GM19468 (cell line): ENCODE results near the gene LRRN1.
"Not testable (repeated sequence)": the region's sequence is repeated elsewhere in the genome, so short reads cannot be mapped to it uniquely, and the experiment has no call there.

ENCODE experiments used
- ATAC-seq: cut with Tn5 transposase; IDR thresholded peaks from one replicate; pipeline ENCODE4 v1.9.1; 2021; ENCODE audit warnings: mild to moderate bottlenecking, moderate library complexity, moderate number of reproducible peaks; ENCODE audit not compliant: unreplicated experiment; ENCODE audit errors: extremely low read depth

The LRRN1 gene

DNA sequence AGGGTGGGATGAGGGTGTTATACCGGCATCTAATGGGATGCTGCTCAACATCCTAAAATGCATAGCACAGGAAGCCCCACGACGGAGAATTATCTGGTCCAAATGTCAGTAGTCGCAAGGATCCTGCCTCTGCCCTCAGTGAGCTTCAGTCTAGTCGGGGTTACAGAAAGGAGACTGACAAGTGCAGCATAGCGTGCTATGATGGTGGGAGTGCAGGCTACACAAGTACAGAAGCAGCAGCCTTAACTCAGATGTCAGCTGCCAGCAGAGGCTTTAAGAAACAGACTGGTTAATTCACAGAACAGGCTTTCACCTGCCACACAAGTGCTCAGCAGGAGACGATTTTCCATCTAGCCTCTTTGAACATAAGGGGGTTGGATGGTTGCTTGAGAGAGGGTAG lies 6.9 kb downstream of the LRRN1 start:
- ATAC-seq = no peak

DNA sequence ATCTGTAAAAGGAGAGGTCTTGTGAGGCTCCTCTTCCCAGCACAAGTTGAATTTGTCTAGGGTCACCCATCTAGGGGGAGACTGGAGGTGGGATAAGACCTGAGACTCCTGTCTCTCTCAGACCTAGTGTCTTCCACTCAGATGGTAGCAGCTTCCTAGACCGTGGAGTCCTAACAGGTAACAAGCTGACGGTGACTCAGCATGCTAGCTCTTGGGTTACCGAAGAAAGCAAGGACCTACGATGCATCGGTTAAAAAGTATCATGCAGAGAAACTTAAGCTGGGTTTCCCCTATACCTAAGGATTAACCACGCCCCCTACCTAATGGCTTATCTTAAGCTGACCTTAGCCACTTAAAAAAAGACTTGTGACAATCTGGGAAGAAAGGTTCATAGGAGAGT lies 7.6 kb downstream of the LRRN1 start:
- ATAC-seq = no peak

DNA sequence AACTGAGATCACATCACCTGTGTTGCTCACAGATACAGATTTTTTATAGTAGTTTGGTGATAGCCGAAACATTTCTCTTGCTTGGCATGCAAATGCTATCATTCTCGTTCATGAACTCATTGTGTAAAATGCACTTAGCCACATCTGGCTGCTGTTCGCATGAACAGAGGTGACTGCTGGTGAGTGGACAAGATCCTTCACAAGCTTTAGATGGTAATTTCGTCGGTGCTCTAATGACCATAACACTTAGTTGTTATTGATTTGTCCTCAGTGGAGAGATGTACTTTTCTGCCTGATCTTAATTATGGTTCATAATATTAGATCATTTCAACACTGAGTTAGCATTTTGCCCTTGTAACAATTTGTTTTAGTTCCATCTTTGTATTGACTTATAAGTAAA lies 13.8 kb downstream of the LRRN1 start:
- ATAC-seq = no peak

DNA sequence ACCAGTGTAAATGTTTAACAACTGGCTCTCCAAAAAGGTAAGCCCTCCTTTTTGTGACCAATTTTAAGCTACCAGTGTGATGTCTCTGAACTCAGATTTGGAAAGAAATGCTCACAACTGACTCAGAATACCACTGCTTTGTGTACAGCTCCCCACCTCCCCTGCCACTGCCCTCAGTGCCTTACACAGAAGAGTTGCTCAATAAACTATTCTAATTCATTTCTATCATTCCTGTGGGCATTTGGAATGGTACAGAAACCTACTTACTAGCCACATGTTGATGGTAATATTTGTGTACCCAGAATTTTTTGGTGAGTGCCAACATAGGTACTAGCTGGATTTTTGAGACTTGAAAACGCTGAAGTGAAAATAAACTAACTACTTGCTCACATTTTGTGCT lies 16.0 kb downstream of the LRRN1 start:
- ATAC-seq = no peak

DNA sequence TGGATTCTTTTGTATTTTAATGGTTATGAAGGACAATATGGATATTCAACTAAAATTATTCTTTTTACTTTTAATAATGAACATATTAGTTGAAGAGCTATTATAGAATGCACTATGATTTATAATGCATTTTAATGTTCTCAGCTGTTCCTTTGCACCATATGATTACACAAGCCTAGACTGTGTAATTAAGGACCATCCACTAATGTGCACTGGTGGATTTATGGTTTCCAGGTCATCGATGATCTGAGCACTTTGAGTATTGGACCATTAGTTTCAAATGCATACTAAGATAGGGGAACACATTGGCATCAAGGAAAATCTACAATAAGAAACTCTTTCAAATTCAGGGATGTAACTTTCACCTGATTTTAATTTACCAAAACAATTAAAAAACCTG lies 16.8 kb downstream of the LRRN1 start:
- no peak for ATAC-seq

DNA sequence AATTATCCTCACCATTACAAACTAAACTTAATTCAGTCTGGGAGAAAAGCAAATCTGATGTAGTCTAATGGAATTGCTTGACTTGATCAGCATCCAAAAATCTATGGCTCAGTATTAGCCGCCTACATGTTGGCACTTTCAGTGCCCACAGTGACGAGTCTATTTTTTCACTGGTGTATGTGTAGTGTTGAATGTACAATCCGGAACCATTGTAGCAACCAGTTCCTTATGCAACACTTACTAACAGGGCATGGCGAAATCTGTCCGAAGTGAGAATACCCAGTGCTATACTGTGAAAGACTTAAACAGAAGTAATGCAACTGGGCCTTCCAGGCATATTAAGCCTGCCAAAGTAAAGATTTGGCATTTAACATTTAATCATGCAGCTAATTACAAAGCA lies 18.6 kb downstream of the LRRN1 start:
- no peak for ATAC-seq

DNA sequence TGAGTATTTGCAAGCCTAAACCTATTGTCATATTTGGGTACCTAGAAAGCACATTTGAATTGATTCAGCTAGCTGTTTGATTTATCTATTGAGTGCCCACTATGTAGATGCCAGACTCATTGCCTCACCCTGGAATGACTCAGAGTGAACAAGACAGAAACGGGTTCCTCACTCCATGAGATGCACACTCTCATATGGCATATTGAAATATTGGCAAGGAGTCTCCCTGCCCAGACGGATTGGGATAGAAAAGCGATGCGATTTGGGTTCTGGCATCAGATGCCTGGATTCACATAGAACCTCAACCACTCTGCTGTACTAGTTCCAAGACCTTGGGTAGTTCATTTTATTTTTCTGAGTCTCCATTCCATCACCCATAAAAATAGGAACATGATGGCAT lies 22.5 kb downstream of the LRRN1 start:
- ATAC-seq = no peak

DNA sequence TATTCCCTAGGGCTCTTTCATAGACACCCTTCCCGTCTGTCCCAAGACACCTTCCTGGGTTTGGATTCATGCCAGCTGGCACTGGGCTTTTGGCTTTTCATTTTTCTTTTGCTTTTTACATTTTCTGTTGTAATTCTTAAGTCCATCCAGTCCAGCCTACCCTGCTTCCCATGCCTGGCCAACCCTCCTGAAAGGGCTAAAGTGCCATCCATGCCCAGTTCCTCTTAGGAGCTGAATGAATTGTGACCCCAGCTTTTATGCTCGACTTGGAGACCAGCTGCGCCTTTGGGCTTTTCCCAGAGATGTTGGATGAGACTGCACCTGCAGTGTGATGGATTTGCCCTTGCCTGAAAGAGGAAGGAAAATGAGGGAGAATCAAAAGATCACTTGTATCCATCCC lies 25.8 kb downstream of the LRRN1 start:
- no peak for ATAC-seq

DNA sequence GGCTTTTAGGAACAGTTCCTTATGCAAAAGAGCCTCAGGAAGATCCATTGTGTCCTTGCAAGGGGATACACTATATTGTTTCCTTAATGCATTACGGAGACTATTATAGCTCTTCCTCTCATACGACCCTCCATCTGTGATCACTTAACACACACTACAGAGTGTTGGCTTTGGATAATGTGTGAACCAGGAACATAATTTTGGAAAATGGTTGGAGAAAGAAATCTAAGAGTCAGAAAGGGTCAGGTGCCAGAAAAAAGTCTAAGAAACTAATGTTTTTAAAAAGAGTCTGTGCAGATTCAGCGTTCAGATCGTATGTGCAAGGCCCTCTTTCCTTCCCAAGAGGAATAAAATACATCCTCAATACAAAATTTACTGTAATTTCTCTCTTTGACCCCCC lies 27.3 kb downstream of the LRRN1 start:
- no peak for ATAC-seq

DNA sequence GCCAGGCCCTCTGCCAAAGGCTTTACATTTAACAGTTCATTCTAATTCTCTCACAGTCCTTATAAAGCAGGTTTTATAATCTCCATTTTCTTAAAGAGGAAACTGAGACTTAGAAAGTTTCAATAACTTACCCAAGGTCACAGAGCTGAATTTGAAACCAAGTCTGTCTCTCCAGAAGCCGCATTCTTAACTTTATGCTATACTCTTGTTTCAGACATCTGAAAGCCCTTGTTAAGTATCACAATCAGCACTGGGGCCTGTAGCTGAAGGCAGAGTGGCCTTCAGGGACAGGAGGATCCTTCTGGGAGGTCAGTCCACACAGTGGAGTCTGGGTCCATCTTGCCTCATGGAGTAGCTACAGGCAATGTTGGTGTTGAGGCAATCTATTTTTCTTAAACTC lies 27.9 kb downstream of the LRRN1 start:
- no peak for ATAC-seq

DNA sequence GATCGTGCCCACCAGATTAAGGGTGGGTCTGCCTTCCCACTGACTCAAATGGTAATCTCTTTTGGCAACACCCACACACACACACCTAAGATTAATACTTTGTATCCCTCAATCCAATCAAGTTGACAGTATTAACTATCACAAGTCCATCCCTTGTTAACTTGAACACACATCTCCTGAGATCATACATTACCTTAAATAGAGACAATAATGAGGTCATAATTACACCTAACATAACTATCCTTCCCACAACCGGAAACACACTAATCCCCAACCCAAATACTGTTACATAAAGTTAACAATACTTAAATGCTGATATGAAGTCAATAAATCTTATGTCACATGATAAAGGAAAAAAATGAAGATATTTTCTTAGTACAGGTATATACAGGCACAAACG lies 29.2 kb downstream of the LRRN1 start:
- not testable (repeated sequence) for ATAC-seq

DNA sequence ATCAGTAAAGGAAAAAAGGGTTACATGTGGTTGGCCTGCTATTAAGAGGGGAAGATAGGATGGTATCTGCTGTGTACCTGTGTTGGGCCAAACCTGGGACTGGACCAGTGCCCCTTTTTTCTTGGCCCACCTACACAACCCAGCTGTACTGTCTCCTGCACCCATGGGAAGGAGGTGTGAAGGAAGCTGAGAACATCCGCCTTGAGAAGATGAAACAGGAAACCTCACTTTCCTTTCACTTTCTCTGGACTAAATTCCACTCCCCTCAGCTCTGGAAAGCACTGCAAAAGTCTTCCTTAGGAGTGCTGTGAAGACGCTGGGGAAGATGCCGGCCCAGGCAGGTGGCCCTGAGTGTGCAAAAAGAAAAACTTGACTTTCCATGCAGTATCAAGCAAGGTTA lies 37.6 kb downstream of the LRRN1 start:
- ATAC-seq = no peak

DNA sequence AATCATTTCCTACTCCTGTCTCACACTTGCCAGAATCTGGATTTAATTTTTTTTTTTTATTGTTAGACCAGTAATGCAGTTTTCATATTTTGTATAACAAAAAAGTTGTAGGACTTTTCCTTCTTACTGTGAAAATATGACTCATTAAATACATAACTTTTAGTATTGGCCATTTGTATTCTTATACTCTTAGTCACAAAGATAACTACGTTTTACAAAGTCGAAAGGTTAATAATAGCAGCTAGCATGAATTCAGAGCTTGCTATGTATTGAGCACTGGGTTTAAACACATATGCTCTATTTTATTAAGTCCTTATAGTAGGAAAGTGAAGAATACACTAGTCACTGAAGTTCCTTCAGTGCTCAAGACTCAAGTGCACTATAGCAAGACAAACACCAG lies 43.1 kb downstream of the LRRN1 start:
- no peak for ATAC-seq

DNA sequence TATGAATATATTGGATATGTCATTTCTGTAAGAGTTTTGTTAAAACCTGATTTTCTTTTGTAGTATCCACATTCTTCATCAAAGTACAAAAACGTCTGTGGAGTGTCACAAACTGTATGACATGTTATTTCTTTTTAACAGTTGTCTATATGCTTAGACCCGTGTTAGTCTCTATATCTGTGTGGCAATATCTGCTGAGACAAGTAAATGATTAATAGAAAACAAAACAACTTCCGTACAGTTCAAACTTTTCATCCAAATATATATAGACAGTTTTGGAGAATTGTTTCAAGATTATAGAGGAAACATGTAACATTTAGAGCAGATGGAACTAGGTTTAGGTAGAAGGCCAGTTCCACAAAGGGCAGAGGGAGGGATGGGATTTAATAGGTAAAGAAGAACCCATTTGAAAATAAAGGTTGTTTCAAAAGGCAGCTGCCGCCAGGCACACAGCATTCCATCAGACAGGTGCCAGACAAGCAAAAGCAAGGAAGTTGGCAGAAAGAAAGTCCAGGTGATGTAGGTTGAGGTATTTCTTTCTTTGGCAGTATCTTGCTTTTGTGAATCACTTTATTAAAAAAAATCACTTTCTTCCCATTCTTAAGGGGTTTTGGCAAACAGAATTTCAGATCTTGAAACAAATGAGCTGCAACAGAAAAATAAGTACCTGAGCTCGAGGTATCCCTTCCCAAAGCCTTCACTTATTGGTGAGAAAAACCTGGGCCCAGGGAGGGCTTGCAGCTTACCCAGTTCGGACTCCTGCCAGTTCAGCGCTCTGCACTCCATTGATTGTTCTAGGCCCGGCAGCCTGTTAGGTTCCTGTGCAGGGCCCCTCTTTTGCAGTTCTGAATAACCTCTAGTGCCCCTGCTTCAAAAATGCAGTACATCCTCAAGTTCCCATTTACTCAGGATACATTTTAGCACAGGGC lies 49.0 kb downstream of the LRRN1 start:
- no peak for ATAC-seq

DNA sequence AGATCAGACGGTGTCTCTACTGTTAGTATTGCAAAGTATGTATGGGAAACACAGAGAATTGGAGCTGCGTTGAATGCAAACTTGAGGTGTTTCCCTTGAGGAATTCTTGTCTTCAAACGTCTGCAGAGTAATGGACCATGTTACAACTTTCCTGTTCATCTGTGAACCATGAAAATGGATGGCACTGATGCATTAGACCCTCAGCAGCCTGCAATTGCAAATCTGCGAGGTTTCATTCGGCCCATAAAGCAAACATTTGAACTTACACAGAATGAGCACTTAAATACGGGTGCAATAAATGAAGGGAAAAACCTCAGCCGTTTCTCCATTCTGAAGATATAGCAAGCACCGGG lies 49.7 kb downstream of the LRRN1 start:
- no peak for ATAC-seq

DNA sequence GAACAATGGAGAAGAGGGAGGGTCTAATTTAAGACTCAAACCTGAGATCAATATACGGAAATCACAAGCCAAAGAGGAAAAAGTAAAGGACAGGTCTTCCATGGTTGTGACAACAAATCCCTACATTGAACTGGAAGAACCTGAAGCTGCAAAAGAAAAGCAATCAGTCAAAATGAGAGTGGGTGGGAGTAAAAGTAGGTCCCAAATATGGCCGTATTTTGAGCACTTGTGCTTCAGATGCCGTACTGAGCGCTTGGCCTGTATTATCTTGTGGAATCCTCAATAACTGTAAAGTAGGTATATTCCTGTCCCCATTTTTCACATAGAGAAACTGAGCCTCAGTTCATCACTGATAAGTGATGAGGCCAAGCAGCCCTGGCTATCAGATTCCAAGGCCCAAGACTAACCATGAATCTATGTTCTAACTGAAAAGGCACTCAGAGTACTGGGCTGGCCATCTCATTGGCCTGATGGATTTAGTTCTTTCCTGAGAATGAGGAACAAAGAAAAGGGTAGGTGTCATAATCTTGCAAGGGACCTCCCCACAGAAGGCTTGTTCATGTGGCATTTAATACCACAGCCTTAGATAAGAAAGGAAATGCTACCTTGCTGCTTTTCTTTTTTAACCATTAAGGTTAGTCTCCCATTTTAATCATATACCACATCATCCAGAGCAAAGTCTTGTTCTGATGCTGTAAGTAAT lies 52.5 kb downstream of the LRRN1 start:
- ATAC-seq = no peak

DNA sequence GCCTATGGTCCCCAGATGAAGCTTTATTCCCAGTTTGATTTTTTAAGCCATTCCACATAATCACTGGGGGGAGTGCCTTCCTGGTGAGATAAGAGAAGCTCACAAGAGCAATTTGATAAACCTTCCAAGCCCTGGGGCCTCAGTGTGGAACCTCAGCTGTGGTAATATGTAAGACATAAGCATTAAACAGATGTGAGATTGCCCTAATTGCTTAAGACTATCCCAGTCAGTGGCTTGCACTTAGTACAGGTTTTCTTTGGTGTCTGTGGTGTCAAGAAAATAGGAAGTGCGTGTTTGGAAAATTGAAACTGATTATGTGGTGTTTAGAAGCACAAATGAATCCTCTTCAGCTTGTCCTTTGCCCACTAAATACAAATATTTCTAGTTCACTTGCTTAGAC lies 54.3 kb downstream of the LRRN1 start:
- ATAC-seq = no peak

DNA sequence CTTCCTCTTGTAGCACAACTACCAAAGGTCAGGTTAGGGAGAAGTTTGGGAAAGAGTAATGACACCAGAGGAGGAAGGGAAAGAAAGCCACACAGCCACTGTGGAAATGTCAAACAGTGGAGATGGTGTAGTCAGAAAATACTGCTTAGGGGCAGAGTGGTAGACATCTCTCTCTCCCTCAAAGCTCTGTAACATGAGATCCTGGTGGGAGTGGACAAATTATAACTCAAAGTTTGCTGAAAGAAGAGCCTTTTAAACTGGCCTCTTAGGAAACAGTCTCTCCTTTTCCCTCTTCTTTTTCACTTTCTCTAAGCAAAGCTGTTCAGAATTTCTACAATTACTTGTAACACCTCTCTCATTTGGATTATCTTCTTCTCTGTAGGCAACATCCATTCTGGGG lies 55.8 kb downstream of the LRRN1 start:
- ATAC-seq = no peak

DNA sequence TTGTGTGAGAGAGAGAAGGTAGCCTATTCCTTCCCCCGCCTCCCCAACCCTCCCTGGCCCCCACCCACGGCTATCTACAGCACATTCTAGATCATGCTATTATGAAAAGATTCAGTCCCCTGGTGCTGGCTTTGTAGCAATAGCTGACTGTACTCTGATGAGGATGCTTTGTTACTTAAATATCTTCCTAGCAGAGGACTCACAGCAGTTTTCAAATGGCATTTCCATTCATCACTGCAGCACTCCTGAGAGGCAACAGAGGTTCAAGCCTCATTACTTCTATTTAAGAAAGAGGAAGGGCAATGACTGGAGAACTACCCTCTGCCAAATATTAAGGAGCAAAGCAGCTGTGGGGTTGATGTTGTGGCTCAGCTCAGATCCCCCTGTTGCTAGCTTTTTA lies 61.0 kb downstream of the LRRN1 start:
- ATAC-seq = no peak

DNA sequence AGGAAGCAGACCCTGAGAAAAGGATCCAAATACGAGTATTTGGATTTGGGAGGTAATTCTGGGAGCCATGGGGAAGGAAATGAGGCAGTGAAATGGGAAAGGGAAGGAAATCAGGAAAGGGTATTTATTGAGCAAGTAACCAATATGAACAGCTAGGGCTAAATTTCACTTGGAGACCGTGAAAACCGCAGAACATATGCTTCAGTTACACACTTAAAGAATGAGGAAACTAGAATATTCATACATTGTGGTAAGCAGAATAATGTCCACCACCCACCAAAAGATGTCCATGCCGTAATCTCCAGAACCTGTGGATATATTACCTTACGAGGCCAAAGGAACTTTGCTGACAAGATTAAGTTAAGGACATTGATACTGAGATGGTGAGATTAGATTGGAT lies 63.3 kb downstream of the LRRN1 start:
- ATAC-seq = no peak

DNA sequence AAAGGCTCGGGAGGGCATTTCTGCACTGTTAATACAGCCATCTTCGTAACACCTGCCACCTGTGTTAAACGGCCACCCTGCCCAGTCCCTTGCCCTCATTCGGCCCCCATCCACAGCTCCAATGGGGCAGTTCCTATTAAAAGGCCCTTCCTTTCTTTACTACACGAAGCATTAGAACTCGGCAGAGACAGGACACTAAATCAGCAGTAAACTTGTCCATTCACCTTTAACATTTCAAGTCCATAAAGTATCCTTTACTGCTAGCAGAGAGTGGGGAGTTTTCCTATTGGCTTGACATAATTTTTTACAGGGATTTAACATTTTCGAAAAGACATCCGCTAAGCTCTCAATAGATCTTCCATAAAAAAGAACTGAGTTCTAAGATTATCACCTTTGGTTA lies 76.3 kb downstream of the LRRN1 start:
- no peak for ATAC-seq

DNA sequence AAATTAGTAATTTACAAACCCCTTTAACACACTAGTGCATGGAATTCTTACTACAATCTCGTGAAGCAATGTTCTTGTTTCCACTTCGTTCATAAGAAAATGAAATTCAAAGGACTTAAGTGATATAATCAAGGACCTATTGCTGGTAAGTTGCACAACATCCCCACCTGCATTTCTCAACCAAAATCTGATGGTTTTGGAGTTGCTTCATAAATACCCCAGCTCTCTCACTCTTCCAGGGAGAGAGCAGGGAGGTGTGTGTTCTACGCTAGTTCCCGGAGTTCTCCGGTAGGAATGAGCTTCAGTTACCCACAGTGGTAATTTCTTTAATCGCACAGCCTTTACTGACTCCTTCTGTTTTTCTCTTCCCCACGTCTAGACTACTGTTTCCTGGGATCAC lies 81.8 kb downstream of the LRRN1 start:
- ATAC-seq = no peak
